MCF 10A (cell line): ENCODE measurements around the gene CROCC2. TPM values are rescaled to one million over a fixed set of nuclear protein-coding genes. Genes with fewer than 3 reads are reported as not detected.

Experiments used
- BruUV-seq: library from RNA; stranded (reverse); fragments of 400-500 nt; replicated peaks from 2 replicates; lab custom pipeline; 2021; lab: Mats Ljungman, UMichigan
- CTCF ChIA-PET: fragments of 300-600 bp; sonication (Branson Sonifier 250); formaldehyde crosslinking; extraction: SDS; loops from one replicate; lab custom pipeline; 2021; ENCODE audit warnings: antibody characterized with exemption, inconsistent platforms; lab: Yijun Ruan, JAX
- POLR2A ChIA-PET: fragments of 300-600, 350-650 bp; sonication (Branson Sonifier 250); formaldehyde crosslinking; extraction: SDS; loops from one replicate; lab custom pipeline; 2020; ENCODE audit warnings: antibody characterized with exemption, inconsistent platforms; lab: Yijun Ruan, JAX
- DNase-seq: peaks from one replicate; pipeline ENCODE4 v3.0.0-alpha.2; 2018; ENCODE audit not compliant: unreplicated experiment
- H3K27ac Mint-ChIP-seq: one replicate; pipeline ENCODE4 v1.8.0; 2022; ENCODE audit warnings: mild to moderate bottlenecking, low read depth, mixed read lengths; ENCODE audit not compliant: unreplicated experiment
- H3K27me3 Mint-ChIP-seq: one replicate; pipeline ENCODE4 v1.8.0; 2022; ENCODE audit warnings: mixed read lengths; ENCODE audit not compliant: insufficient read depth, unreplicated experiment
- H3K36me3 Mint-ChIP-seq: one replicate; pipeline ENCODE4 v1.8.0; 2022; ENCODE audit warnings: mild to moderate bottlenecking, moderate library complexity, mixed read lengths; ENCODE audit not compliant: insufficient read depth, unreplicated experiment
- H3K4me1 Mint-ChIP-seq: one replicate; pipeline ENCODE4 v1.8.0; 2022; ENCODE audit warnings: mixed read lengths; ENCODE audit not compliant: insufficient read depth, unreplicated experiment
- H3K4me3 Mint-ChIP-seq: one replicate; pipeline ENCODE4 v1.8.0; 2022; ENCODE audit warnings: mild to moderate bottlenecking, moderate library complexity, mixed read lengths; ENCODE audit not compliant: unreplicated experiment
- H3K9me3 Mint-ChIP-seq: one replicate; pipeline ENCODE4 v1.8.0; 2022; ENCODE audit warnings: mixed read lengths; ENCODE audit not compliant: unreplicated experiment
- CTCF ChIP-seq: fragments of 200-600 bp; IDR thresholded peaks from one replicate; pipeline ENCODE4 v1.8.0; 2022; ENCODE audit warnings: antibody characterized with exemption, mild to moderate bottlenecking; ENCODE audit not compliant: unreplicated experiment
- intact Hi-C: fragments of 100-400 bp; cut with micrococcal nuclease; formaldehyde crosslinking; loops from 2 replicates; pipeline ENCODE4 v1.14.1; 2022
- total RNA-seq: library from RNA; stranded (reverse); gene quantifications from 2 replicates; pipeline ENCODE4 v1.2.3, GENCODE V29; 2022

Gene CROCC2
- total RNA-seq, 1 experiment from 2014 or later, result not detected

GRCh38 chr2:241001413-241002274 lies 95.5 kb downstream of the CROCC2 start:
- no peaks in the 10 kb centered on the region for H3K27me3 Mint-ChIP-seq
- peaks cover 16% of the 10 kb centered on the region for H3K4me1 Mint-ChIP-seq
- intact Hi-C loops, result no loop called here
- H3K9me3 Mint-ChIP-seq, result peaks cover 19% of the 10 kb centered on the region
- no TSS peak for BruUV-seq
- no peak overlapping the region for H3K4me3 Mint-ChIP-seq
- ChIA-PET POLR2A (interaction anchor here (0.6 kb wide), 1 partner anchor 61 kb away, joined by 4 read pairs; no protein-coding TSS in a partner anchor), CTCF (interaction anchor here (0.6 kb wide), 1 partner anchor 660 kb away, joined by 3 read pairs; no protein-coding TSS in a partner anchor)
- H3K36me3 Mint-ChIP-seq, result peaks cover 21% of the 10 kb centered on the region
- TF ChIP-seq CTCF, result no peak
- no peak overlapping the region for H3K27ac Mint-ChIP-seq
- DNase-seq, result no peak

- Mint-ChIP-seq H3K36me3 (peaks cover 21% of the 10 kb centered on the region), H3K4me3 (no peak overlapping the region), H3K27ac (no peak overlapping the region), H3K9me3 (peaks cover 19% of the 10 kb centered on the region), H3K4me1 (peaks cover 16% of the 10 kb centered on the region), H3K27me3 (no peaks in the 10 kb centered on the region)
- intact Hi-C loops, result no loop called here
- BruUV-seq, result no TSS peak
- ChIA-PET POLR2A (interaction anchor here (0.6 kb wide), 1 partner anchor 884 kb away, joined by 3 read pairs; no protein-coding TSS in a partner anchor), CTCF (interaction anchor here (0.6 kb wide), 1 partner anchor 660 kb away, joined by 3 read pairs; no protein-coding TSS in a partner anchor)
- TF ChIP-seq CTCF, result no peak
- no peak for DNase-seq
Measured at GRCh38 chr2:241002275-241003046, 96.3 kb downstream of the CROCC2 start.

GRCh38 chr2:241003047-241003360 lies 96.9 kb downstream of the CROCC2 start:
- Mint-ChIP-seq H3K36me3 (peaks cover 21% of the 10 kb centered on the region), H3K9me3 (peaks cover 19% of the 10 kb centered on the region), H3K27ac (no peak overlapping the region), H3K4me3 (no peak overlapping the region), H3K4me1 (peaks cover 16% of the 10 kb centered on the region), H3K27me3 (no peaks in the 10 kb centered on the region)
- no peak for DNase-seq
- intact Hi-C loops, result no loop called here
- CTCF ChIA-PET, result no interaction called here
- POLR2A ChIA-PET, result interaction anchor here (0.6 kb wide), 1 partner anchor 884 kb away, joined by 3 read pairs; no protein-coding TSS in a partner anchor
- BruUV-seq, result no TSS peak
- no peak for TF ChIP-seq CTCF

- ChIA-PET POLR2A (interaction anchor here (0.6 kb wide), 1 partner anchor 884 kb away, joined by 3 read pairs; no protein-coding TSS in a partner anchor), CTCF (no interaction called here)
- no peak for TF ChIP-seq CTCF
- intact Hi-C loops, result no loop called here
- DNase-seq, result no peak
- Mint-ChIP-seq H3K27me3 (no peaks in the 10 kb centered on the region), H3K27ac (no peak overlapping the region), H3K36me3 (peaks cover 21% of the 10 kb centered on the region), H3K9me3 (peaks cover 19% of the 10 kb centered on the region), H3K4me1 (peaks cover 16% of the 10 kb centered on the region), H3K4me3 (no peak overlapping the region)
- BruUV-seq, result no TSS peak
Measured at GRCh38 chr2:241003369-241003768, 97.2 kb downstream of the CROCC2 start.
